GM12891 (cell line): Measurements from ENCODE around the gene MRPL27.

Source experiments
- POLR2A ChIP-seq: IDR thresholded peaks from 2 replicates; pipeline ENCODE4 v1.6.1; 2011; ENCODE audit warnings: low read depth, low read length, control low read depth
- POLR2AphosphoS5 ChIP-seq: IDR thresholded peaks from 2 replicates; pipeline ENCODE4 v1.6.1; 2011; ENCODE audit warnings: low read depth, low read length, control low read depth

- TF ChIP-seq POLR2AphosphoS5, result no peak
- no peak for TF ChIP-seq POLR2A
Observed at GRCh38 chr17:50392621-50393020, 19.6 kb upstream of the MRPL27 start.
